HEK293 (cell line): ENCODE data around the gene RGS7.

ENCODE experiments used
- CTCF ChIA-PET: fragments of 350-600 bp; formaldehyde crosslinking; extraction: SDS; loops from one replicate; lab custom pipeline; 2021; ENCODE audit warnings: antibody characterized with exemption; lab: Yijun Ruan, JAX
- POLR2A ChIA-PET: fragments of 300-600 bp; formaldehyde crosslinking; extraction: SDS; loops from one replicate; lab custom pipeline; 2020; ENCODE audit warnings: antibody characterized with exemption, inconsistent platforms; lab: Yijun Ruan, JAX
- H3K27ac ChIP-seq: fragments of 200-500 bp; sonication (Bioruptor generic); 2 replicates; pipeline ENCODE4 v1.5.1; 2014; ENCODE audit warnings: low read depth, low read length, control low read depth, inconsistent platforms; ENCODE audit errors: extremely low read depth
- H3K36me3 ChIP-seq, 2 experiments: fragments of 200-500 bp in 1 of 2; sonication (Bioruptor generic) in 1 of 2; 1 replicate in 1 of 2; 2 replicates in 1 of 2; pipeline ENCODE4 v1.5.1; 2014 to 2017; ENCODE audit warnings: inconsistent platforms in 2 of 2, low read length in 2 of 2; ENCODE audit not compliant: control insufficient read depth in 2 of 2, insufficient read depth in 1 of 2
- H3K4me1 ChIP-seq: fragments of 200-500 bp; sonication (Bioruptor generic); 2 replicates; pipeline ENCODE4 v1.5.1; 2014; ENCODE audit warnings: mild to moderate bottlenecking, low read length, inconsistent platforms; ENCODE audit not compliant: control insufficient read depth, insufficient read depth
- H3K4me3 ChIP-seq: 2 replicates; pipeline ENCODE4 v1.5.1; 2011; ENCODE audit warnings: low read depth, mild to moderate bottlenecking, control low read depth, low read length, moderate library complexity
- H3K9me3 ChIP-seq: fragments of 200-500 bp; sonication (Bioruptor generic); 2 replicates; pipeline ENCODE4 v1.5.1; 2014; ENCODE audit warnings: low read depth, low read length, inconsistent platforms; ENCODE audit not compliant: control insufficient read depth, insufficient read depth
- BCL11A ChIP-seq: fragments of 450-650 bp; formaldehyde crosslinking; IDR thresholded peaks from 2 replicates; pipeline ENCODE4 v1.5.1; 2016; ENCODE audit warnings: low read depth, missing biosample characterization, missing genetic modification characterization
- GFI1B ChIP-seq: fragments of 450-650 bp; formaldehyde crosslinking; IDR thresholded peaks from 2 replicates; pipeline ENCODE4 v1.5.1; 2016; ENCODE audit warnings: missing biosample characterization, missing genetic modification characterization
- GLI4 ChIP-seq: fragments of 450-650 bp; formaldehyde crosslinking; IDR thresholded peaks from 2 replicates; pipeline ENCODE4 v1.5.1; 2016; ENCODE audit warnings: missing biosample characterization, missing genetic modification characterization
- HOXA7 ChIP-seq: sonication (generic); formaldehyde crosslinking; IDR thresholded peaks from 2 replicates; pipeline ENCODE4 v1.8.1; 2022; ENCODE audit warnings: missing genetic modification reagents, borderline replicate concordance
- SCRT2 ChIP-seq: fragments of 450-650 bp; formaldehyde crosslinking; IDR thresholded peaks from 2 replicates; pipeline ENCODE4 v1.5.1; 2016; ENCODE audit warnings: missing biosample characterization, missing genetic modification characterization
- SP2 ChIP-seq: fragments of 450-650 bp; formaldehyde crosslinking; IDR thresholded peaks from 2 replicates; pipeline ENCODE4 v1.5.1; 2016; ENCODE audit warnings: missing biosample characterization, missing genetic modification characterization
- ZBTB44 ChIP-seq: fragments of 450-650 bp; IDR thresholded peaks from 2 replicates; pipeline ENCODE4 v1.5.1; 2018; ENCODE audit warnings: missing biosample characterization, mild to moderate bottlenecking, missing genetic modification characterization
- ZBTB8A ChIP-seq: fragments of 450-650 bp; formaldehyde crosslinking; IDR thresholded peaks from 2 replicates; pipeline ENCODE4 v1.5.1; 2016; ENCODE audit warnings: missing biosample characterization, missing genetic modification characterization
- ZFP3 ChIP-seq: fragments of 450-650 bp; formaldehyde crosslinking; IDR thresholded peaks from 2 replicates; pipeline ENCODE4 v1.5.1; 2016; ENCODE audit warnings: low read depth, missing biosample characterization, missing genetic modification characterization
- ZFP41 ChIP-seq: fragments of 450-650 bp; formaldehyde crosslinking; IDR thresholded peaks from 2 replicates; pipeline ENCODE4 v1.5.1; 2016; ENCODE audit warnings: missing biosample characterization, missing genetic modification characterization, borderline replicate concordance
- ZNF169 ChIP-seq: fragments of 450-650 bp; formaldehyde crosslinking; IDR thresholded peaks from 2 replicates; pipeline ENCODE4 v1.5.1; 2016; ENCODE audit warnings: missing biosample characterization, missing genetic modification characterization
- ZNF239 ChIP-seq: fragments of 450-650 bp; formaldehyde crosslinking; IDR thresholded peaks from 2 replicates; pipeline ENCODE4 v1.5.1; 2016; ENCODE audit warnings: missing biosample characterization, missing genetic modification characterization
- ZNF350 ChIP-seq: fragments of 450-650 bp; formaldehyde crosslinking; IDR thresholded peaks from 2 replicates; pipeline ENCODE4 v1.5.0; 2017; ENCODE audit warnings: missing biosample characterization, mild to moderate bottlenecking, missing genetic modification characterization
- ZNF394 ChIP-seq: fragments of 450-650 bp; formaldehyde crosslinking; IDR thresholded peaks from 2 replicates; pipeline ENCODE4 v1.5.1; 2016; ENCODE audit warnings: missing biosample characterization, missing genetic modification characterization, mild to moderate bottlenecking, moderate library complexity, borderline replicate concordance
- ZNF488 ChIP-seq: fragments of 450-650 bp; formaldehyde crosslinking; IDR thresholded peaks from 2 replicates; pipeline ENCODE4 v1.5.1; 2016; ENCODE audit warnings: missing biosample characterization, missing genetic modification characterization
- ZNF555 ChIP-seq: fragments of 450-650 bp; formaldehyde crosslinking; conservative IDR thresholded peaks from 2 replicates; pipeline ENCODE4 v1.5.1; 2017; ENCODE audit warnings: missing biosample characterization, mild to moderate bottlenecking, missing genetic modification characterization, inconsistent platforms
- ZNF664 ChIP-seq: fragments of 450-650 bp; formaldehyde crosslinking; IDR thresholded peaks from 2 replicates; pipeline ENCODE4 v1.5.1; 2016; ENCODE audit warnings: missing biosample characterization, missing genetic modification characterization
- ZNF776 ChIP-seq: fragments of 450-650 bp; formaldehyde crosslinking; IDR thresholded peaks from 2 replicates; pipeline ENCODE4 v1.5.0; 2017; ENCODE audit warnings: missing biosample characterization, missing genetic modification characterization, borderline replicate concordance
- ZNF837 ChIP-seq: fragments of 450-650 bp; formaldehyde crosslinking; IDR thresholded peaks from 2 replicates; pipeline ENCODE4 v1.5.1; 2016; ENCODE audit warnings: missing biosample characterization, missing genetic modification characterization
- ZXDB ChIP-seq: fragments of 450-650 bp; formaldehyde crosslinking; IDR thresholded peaks from 2 replicates; pipeline ENCODE4 v1.5.1; 2016; ENCODE audit warnings: missing biosample characterization, missing genetic modification characterization
- TF ChIP-seq, protein P1 (sequence below): fragments of 450-650 bp; formaldehyde crosslinking; conservative IDR thresholded peaks from 2 replicates; pipeline ENCODE4 v1.5.1; 2016; ENCODE audit warnings: low read depth, missing biosample characterization, missing genetic modification characterization
- TF ChIP-seq, protein P2 (sequence below): fragments of 450-650 bp; formaldehyde crosslinking; IDR thresholded peaks from 2 replicates; pipeline ENCODE4 v1.5.1; 2016; ENCODE audit warnings: missing biosample characterization, missing genetic modification characterization, borderline replicate concordance
- TF ChIP-seq, protein P3 (sequence below): sonication (generic); formaldehyde crosslinking; IDR thresholded peaks from 2 replicates; pipeline ENCODE4 v1.8.1; 2022; ENCODE audit warnings: mild to moderate bottlenecking, moderate library complexity, missing genetic modification reagents
- TF ChIP-seq, protein P4 (sequence below): fragments of 450-650 bp; formaldehyde crosslinking; IDR thresholded peaks from 2 replicates; pipeline ENCODE4 v1.5.1; 2017; ENCODE audit warnings: missing biosample characterization, missing genetic modification characterization

RGS7 gene

GRCh38 chr1:240860023-240860422 lies 497.0 kb downstream of the RGS7 start:
- TF ChIP-seq, protein P1, sequence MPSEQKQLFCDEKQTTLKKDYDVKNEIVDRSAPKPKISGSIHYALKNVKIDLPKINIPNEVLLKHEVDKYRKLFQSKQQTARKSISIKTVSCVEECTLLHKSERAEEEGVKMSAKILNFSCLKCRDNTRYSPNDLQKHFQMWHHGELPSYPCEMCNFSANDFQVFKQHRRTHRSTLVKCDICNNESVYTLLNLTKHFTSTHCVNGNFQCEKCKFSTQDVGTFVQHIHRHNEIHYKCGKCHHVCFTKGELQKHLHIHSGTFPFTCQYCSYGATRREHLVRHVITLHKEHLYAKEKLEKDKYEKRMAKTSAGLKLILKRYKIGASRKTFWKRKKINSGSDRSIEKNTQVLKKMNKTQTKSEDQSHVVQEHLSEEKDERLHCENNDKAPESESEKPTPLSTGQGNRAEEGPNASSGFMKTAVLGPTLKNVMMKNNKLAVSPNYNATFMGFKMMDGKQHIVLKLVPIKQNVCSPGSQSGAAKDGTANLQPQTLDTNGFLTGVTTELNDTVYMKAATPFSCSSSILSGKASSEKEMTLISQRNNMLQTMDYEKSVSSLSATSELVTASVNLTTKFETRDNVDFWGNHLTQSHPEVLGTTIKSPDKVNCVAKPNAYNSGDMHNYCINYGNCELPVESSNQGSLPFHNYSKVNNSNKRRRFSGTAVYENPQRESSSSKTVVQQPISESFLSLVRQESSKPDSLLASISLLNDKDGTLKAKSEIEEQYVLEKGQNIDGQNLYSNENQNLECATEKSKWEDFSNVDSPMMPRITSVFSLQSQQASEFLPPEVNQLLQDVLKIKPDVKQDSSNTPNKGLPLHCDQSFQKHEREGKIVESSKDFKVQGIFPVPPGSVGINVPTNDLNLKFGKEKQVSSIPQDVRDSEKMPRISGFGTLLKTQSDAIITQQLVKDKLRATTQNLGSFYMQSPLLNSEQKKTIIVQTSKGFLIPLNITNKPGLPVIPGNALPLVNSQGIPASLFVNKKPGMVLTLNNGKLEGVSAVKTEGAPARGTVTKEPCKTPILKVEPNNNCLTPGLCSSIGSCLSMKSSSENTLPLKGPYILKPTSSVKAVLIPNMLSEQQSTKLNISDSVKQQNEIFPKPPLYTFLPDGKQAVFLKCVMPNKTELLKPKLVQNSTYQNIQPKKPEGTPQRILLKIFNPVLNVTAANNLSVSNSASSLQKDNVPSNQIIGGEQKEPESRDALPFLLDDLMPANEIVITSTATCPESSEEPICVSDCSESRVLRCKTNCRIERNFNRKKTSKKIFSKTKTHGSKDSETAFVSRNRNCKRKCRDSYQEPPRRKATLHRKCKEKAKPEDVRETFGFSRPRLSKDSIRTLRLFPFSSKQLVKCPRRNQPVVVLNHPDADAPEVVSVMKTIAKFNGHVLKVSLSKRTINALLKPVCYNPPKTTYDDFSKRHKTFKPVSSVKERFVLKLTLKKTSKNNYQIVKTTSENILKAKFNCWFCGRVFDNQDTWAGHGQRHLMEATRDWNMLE (tag by site-specific recombination) = no peak
- TF ChIP-seq ZNF555 (tag by site-specific recombination) = no peak
- TF ChIP-seq, protein P2, sequence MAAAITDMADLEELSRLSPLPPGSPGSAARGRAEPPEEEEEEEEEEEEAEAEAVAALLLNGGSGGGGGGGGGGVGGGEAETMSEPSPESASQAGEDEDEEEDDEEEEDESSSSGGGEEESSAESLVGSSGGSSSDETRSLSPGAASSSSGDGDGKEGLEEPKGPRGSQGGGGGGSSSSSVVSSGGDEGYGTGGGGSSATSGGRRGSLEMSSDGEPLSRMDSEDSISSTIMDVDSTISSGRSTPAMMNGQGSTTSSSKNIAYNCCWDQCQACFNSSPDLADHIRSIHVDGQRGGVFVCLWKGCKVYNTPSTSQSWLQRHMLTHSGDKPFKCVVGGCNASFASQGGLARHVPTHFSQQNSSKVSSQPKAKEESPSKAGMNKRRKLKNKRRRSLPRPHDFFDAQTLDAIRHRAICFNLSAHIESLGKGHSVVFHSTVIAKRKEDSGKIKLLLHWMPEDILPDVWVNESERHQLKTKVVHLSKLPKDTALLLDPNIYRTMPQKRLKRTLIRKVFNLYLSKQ = no peak
- TF ChIP-seq, protein P3, sequence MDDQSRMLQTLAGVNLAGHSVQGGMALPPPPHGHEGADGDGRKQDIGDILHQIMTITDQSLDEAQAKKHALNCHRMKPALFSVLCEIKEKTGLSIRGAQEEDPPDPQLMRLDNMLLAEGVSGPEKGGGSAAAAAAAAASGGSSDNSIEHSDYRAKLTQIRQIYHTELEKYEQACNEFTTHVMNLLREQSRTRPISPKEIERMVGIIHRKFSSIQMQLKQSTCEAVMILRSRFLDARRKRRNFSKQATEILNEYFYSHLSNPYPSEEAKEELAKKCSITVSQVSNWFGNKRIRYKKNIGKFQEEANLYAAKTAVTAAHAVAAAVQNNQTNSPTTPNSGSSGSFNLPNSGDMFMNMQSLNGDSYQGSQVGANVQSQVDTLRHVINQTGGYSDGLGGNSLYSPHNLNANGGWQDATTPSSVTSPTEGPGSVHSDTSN (CRISPR knock-in tag) = no peak
- no peak for TF ChIP-seq GLI4 (tag by site-specific recombination)
- no peak for TF ChIP-seq ZNF394 (tag by site-specific recombination)
- TF ChIP-seq ZFP41 (tag by site-specific recombination) = no peak
- no peak for TF ChIP-seq BCL11A (tag by site-specific recombination)
- TF ChIP-seq GFI1B (tag by site-specific recombination) = no peak
- no peak for TF ChIP-seq ZNF488 (tag by site-specific recombination)
- TF ChIP-seq ZXDB (tag by site-specific recombination) = no peak
- no peaks in the 10 kb centered on the region for H3K9me3 ChIP-seq
- ChIA-PET POLR2A (no interaction called here), CTCF (no interaction called here)
- H3K36me3 ChIP-seq = no peaks in the 10 kb centered on the region
- no peak overlapping the region for H3K4me3 ChIP-seq
- no peak overlapping the region for H3K27ac ChIP-seq
- H3K4me1 ChIP-seq = no peaks in the 10 kb centered on the region

- CTCF ChIA-PET = no interaction called here
- TF ChIP-seq ZBTB8A (tag by site-specific recombination) (no peak), ZNF664 (tag by site-specific recombination) (no peak), ZNF776 (tag by site-specific recombination) (no peak), SCRT2 (tag by site-specific recombination) (no peak), ZNF394 (tag by site-specific recombination) (no peak), ZNF837 (tag by site-specific recombination) (no peak), ZNF239 (tag by site-specific recombination) (no peak), GFI1B (tag by site-specific recombination) (no peak), ZFP3 (no peak), ZNF350 (tag by site-specific recombination) (no peak), ZNF169 (no peak), ZBTB44 (no peak), GLI4 (tag by site-specific recombination) (no peak), HOXA7 (no peak), SP2 (tag by site-specific recombination) (no peak)
- TF ChIP-seq, protein P4, sequence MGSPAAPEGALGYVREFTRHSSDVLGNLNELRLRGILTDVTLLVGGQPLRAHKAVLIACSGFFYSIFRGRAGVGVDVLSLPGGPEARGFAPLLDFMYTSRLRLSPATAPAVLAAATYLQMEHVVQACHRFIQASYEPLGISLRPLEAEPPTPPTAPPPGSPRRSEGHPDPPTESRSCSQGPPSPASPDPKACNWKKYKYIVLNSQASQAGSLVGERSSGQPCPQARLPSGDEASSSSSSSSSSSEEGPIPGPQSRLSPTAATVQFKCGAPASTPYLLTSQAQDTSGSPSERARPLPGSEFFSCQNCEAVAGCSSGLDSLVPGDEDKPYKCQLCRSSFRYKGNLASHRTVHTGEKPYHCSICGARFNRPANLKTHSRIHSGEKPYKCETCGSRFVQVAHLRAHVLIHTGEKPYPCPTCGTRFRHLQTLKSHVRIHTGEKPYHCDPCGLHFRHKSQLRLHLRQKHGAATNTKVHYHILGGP (tag by site-specific recombination) = no peak
These were observed 502.6 kb downstream of the RGS7 start for GRCh38 chr1:240854367-240854766.

More at GRCh38 chr1:240854367-240854766, 502.6 kb downstream of the RGS7 start:
- H3K27ac ChIP-seq = no peak overlapping the region
- H3K4me1 ChIP-seq = no peaks in the 10 kb centered on the region
- no peaks in the 10 kb centered on the region for H3K36me3 ChIP-seq
- no peak overlapping the region for H3K4me3 ChIP-seq
- no peaks in the 10 kb centered on the region for H3K9me3 ChIP-seq
- POLR2A ChIA-PET = no interaction called here
